Hepatocyte (in vitro differentiated cells): ENCODE results near the gene SLC44A1. TPM values are rescaled to one million over a fixed set of nuclear protein-coding genes. Genes with fewer than 3 reads are reported as not detected.

Source experiments
- DNase-seq: peaks from one replicate; pipeline ENCODE4 v3.0.0-alpha.2; 2016; ENCODE audit warnings: low spot score
- H2AFZ ChIP-seq: fragments of 200-600 bp; sonication (generic); 2 replicates; pipeline ENCODE4 v1.6.0; 2016; ENCODE audit warnings: antibody characterized with exemption, mild to moderate bottlenecking
- H3K27ac ChIP-seq: fragments of 200-600 bp; sonication (generic); 2 replicates; pipeline ENCODE4 v1.5.1; 2016; ENCODE audit warnings: mild to moderate bottlenecking
- H3K27me3 ChIP-seq: fragments of 200-600 bp; sonication (generic); 2 replicates; pipeline ENCODE4 v1.6.1; 2016
- H3K36me3 ChIP-seq: fragments of 200-600 bp; sonication (generic); replicated peaks from 2 replicates; pipeline ENCODE4 v1.5.1; 2016; ENCODE audit warnings: low read depth; ENCODE audit not compliant: insufficient read depth
- H3K4me1 ChIP-seq: fragments of 200-600 bp; sonication (generic); 2 replicates; pipeline ENCODE4 v1.5.1; 2016; ENCODE audit warnings: mild to moderate bottlenecking, moderate library complexity; ENCODE audit not compliant: insufficient read depth
- H3K4me2 ChIP-seq: fragments of 200-600 bp; sonication (generic); 2 replicates; pipeline ENCODE4 v1.6.0; 2016
- H3K4me3 ChIP-seq: fragments of 200-600 bp; sonication (generic); 2 replicates; pipeline ENCODE4 v1.5.1; 2016; ENCODE audit warnings: mild to moderate bottlenecking
- H3K79me2 ChIP-seq: fragments of 200-600 bp; sonication (generic); 2 replicates; pipeline ENCODE4 v1.6.0; 2017; ENCODE audit warnings: mild to moderate bottlenecking
- H3K9me2 ChIP-seq: fragments of 200-600 bp; sonication (generic); replicated peaks from 2 replicates; pipeline ENCODE4 v1.6.0; 2017; ENCODE audit warnings: mild to moderate bottlenecking; ENCODE audit not compliant: insufficient read depth
- H3K9me3 ChIP-seq: fragments of 200-600 bp; sonication (generic); 2 replicates; pipeline ENCODE4 v1.5.1; 2016; ENCODE audit warnings: low read depth, mild to moderate bottlenecking
- H4K20me1 ChIP-seq: fragments of 200-600 bp; sonication (generic); 2 replicates; pipeline ENCODE4 v1.6.0; 2016; ENCODE audit warnings: mild to moderate bottlenecking; ENCODE audit not compliant: insufficient read depth, poor library complexity, severe bottlenecking
- EZH2 ChIP-seq: fragments of 200-600 bp; sonication (generic); IDR thresholded peaks from 2 replicates; pipeline ENCODE4 v1.6.1; 2016; ENCODE audit warnings: antibody characterized with exemption, mild to moderate bottlenecking, borderline replicate concordance
- EZH2phosphoT487 ChIP-seq: fragments of 200-600 bp; sonication (generic); IDR thresholded peaks from one replicate; pipeline ENCODE4 v1.6.1; 2018; ENCODE audit warnings: antibody characterized with exemption, mild to moderate bottlenecking, low read depth, moderate library complexity; ENCODE audit not compliant: unreplicated experiment, severe bottlenecking
- WGBS: methylation state at CpG from one replicate; pipeline ENCODE4 v1.1.6; 2016; ENCODE audit warnings: low lambda C conversion rate; ENCODE audit errors: missing lambda C conversion rate; 5-methylcytosine and 5-hydroxymethylcytosine counted together
- polyA plus RNA-seq: library from polyadenylated mRNA; unstranded; fragments of >200 nt; fragmentation: Nextera tagmentation; extraction: Ambion mirVana; gene quantifications from 2 replicates; pipeline ENCODE4 v1.2.1, GENCODE V29; 2016
- total RNA-seq: library from RNA; depleted of rRNA; stranded (reverse); fragments of >200 nt; gene quantifications from 2 replicates; pipeline ENCODE4 v1.2.3, GENCODE V29; 2014
- TF ChIP-seq, protein P1 (sequence below): fragments of 200-600 bp; sonication (generic); IDR thresholded peaks from 2 replicates; pipeline ENCODE4 v1.5.1; 2016; ENCODE audit warnings: antibody characterized with exemption, mild to moderate bottlenecking; ENCODE audit not compliant: poor library complexity

SLC44A1 gene
- total and polyA plus RNA-seq, 2 experiments from 2014 or later = 31.3 to 64.9 TPM

DNA sequence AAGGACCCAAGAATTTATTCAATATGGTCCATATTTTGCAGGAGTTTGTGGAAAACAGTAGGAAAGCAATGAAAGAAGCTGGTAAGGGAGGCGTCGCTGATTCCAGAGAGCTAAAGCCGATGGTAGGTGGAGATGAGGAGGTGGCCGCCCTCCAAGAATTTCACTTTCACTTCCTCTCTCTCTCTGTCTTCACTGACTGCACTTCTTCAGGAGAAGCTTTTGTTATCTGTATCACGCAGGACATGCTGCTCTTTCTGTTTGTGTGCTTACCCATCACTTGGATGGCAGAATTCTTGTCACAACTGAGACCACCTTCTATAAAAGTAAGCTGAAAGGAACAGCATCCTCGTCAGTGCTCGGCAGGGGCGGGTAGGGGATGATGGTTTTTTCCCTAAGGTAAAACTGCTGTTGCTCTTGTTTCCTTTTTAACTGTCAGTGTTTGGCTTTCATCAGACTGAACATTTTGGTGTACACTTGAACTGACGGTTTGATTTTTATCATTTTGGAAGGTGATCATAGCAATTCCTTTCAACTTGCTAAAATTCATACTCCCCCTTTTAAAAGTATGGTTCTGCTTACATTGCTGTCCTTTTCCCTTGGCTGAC is 141.0 kb downstream of the SLC44A1 start:
- H3K9me3 ChIP-seq = no peaks in the 10 kb centered on the region
- no peak overlapping the region for H3K4me2 ChIP-seq
- H3K27ac ChIP-seq = no peak overlapping the region
- H4K20me1 ChIP-seq = no peaks in the 10 kb centered on the region
- H3K79me2 ChIP-seq = no peaks in the 10 kb centered on the region
- TF ChIP-seq EZH2phosphoT487 (no peak), EZH2 (no peak)
- TF ChIP-seq, protein P1, sequence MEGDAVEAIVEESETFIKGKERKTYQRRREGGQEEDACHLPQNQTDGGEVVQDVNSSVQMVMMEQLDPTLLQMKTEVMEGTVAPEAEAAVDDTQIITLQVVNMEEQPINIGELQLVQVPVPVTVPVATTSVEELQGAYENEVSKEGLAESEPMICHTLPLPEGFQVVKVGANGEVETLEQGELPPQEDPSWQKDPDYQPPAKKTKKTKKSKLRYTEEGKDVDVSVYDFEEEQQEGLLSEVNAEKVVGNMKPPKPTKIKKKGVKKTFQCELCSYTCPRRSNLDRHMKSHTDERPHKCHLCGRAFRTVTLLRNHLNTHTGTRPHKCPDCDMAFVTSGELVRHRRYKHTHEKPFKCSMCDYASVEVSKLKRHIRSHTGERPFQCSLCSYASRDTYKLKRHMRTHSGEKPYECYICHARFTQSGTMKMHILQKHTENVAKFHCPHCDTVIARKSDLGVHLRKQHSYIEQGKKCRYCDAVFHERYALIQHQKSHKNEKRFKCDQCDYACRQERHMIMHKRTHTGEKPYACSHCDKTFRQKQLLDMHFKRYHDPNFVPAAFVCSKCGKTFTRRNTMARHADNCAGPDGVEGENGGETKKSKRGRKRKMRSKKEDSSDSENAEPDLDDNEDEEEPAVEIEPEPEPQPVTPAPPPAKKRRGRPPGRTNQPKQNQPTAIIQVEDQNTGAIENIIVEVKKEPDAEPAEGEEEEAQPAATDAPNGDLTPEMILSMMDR = no peak
- H3K36me3 ChIP-seq = no peaks in the 10 kb centered on the region
- 88% methylated on average over 9 of the region's 9 CpGs for WGBS
- H3K4me1 ChIP-seq = no peaks in the 10 kb centered on the region
- H2AFZ ChIP-seq = no peak overlapping the region
- no peaks in the 10 kb centered on the region for H3K27me3 ChIP-seq
- no peak for DNase-seq
- no peak overlapping the region for H3K4me3 ChIP-seq
- H3K9me2 ChIP-seq = no peaks in the 10 kb centered on the region

DNA sequence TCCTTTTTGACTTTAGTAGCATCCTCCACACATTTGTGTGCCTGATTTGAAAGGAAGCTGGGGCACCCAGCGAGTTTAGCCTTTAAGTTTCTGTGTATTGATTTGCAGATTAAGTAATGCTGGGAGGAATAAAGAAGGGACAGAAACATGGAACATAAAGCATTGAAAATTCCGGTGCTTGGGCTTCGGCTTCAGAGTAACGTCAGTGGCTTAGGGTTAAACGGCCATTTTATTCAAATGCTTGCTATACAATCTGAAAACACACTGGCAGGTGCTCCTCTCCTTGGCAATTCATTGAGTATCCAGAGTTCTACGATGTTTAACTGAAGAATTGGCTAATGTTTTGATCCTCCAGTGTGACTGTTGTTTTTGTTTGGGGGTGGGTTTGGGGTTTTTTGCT is 145.3 kb downstream of the SLC44A1 start:
- no peaks in the 10 kb centered on the region for H3K4me1 ChIP-seq
- no peak overlapping the region for H2AFZ ChIP-seq
- H3K79me2 ChIP-seq = no peaks in the 10 kb centered on the region
- H4K20me1 ChIP-seq = no peaks in the 10 kb centered on the region
- TF ChIP-seq EZH2 = no peak
- no peak for TF ChIP-seq EZH2phosphoT487
- TF ChIP-seq, protein P1 = no peak
- WGBS = 89% methylated on average over 6 of the region's 6 CpGs
- H3K4me3 ChIP-seq = no peak overlapping the region
- no peaks in the 10 kb centered on the region for H3K36me3 ChIP-seq
- no peaks in the 10 kb centered on the region for H3K9me3 ChIP-seq
- H3K27ac ChIP-seq = no peak overlapping the region
- H3K9me2 ChIP-seq = no peaks in the 10 kb centered on the region
- no peak for DNase-seq
- H3K4me2 ChIP-seq = no peak overlapping the region
- no peaks in the 10 kb centered on the region for H3K27me3 ChIP-seq

DNA sequence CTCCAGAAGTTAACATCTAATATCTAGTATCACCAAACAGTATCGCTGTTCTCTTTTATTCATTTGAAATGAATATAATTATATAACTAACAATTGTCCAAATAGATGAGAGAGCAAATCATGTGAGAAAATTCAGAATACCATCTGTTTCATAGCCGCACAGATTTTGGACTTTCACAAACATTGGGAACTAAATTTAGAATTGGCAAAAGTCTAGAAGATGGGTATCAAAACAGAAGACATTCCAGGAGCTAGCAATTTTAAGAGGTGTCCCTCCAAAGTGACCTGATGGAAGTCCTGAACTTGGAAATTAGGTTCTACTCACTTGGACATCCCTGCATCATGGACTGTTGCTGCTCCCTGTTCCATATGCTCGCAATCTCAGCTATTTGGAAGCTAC is 146.4 kb downstream of the SLC44A1 start:
- Histone ChIP-seq H3K4me3 (no peak overlapping the region), H3K79me2 (no peaks in the 10 kb centered on the region), H3K4me2 (no peak overlapping the region), H2AFZ (no peak overlapping the region), H3K4me1 (no peaks in the 10 kb centered on the region), H3K27me3 (no peaks in the 10 kb centered on the region), H4K20me1 (no peaks in the 10 kb centered on the region), H3K27ac (no peak overlapping the region), H3K36me3 (no peaks in the 10 kb centered on the region), H3K9me2 (no peaks in the 10 kb centered on the region), H3K9me3 (no peaks in the 10 kb centered on the region)
- WGBS = 97% methylated on average over 3 of the region's 3 CpGs
- no peak for DNase-seq
- TF ChIP-seq EZH2phosphoT487 = no peak
- TF ChIP-seq EZH2 = no peak
- TF ChIP-seq, protein P1 = no peak

DNA sequence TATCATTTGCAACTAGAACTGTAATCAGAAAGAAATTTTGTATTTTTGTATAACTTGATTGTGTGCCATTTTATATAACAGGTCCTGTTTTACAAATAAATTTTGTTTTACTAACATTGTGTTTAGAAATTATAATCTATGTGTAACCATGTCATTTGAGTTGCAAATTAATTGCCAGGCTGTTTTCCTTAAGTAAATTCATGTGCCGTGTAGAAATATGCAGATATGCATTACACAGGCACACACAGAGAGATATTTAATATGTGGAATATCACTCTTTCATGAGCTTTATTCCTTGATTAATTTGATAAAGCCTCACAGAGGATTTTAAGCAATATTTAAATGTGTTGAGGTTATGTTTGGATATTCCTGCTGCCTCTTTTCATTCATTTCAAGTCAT is 146.8 kb downstream of the SLC44A1 start:
- DNase-seq = no peak
- Histone ChIP-seq H3K27me3 (no peaks in the 10 kb centered on the region), H3K27ac (no peak overlapping the region), H3K79me2 (no peaks in the 10 kb centered on the region), H4K20me1 (no peaks in the 10 kb centered on the region), H3K4me2 (no peak overlapping the region), H3K36me3 (no peaks in the 10 kb centered on the region), H2AFZ (no peak overlapping the region), H3K9me3 (no peaks in the 10 kb centered on the region), H3K4me1 (no peaks in the 10 kb centered on the region), H3K9me2 (no peaks in the 10 kb centered on the region), H3K4me3 (no peak overlapping the region)
- WGBS = 100% methylated on average over 1 of the region's 1 CpG
- TF ChIP-seq EZH2phosphoT487 (no peak), EZH2 (no peak)
- TF ChIP-seq, protein P1 = no peak
